Transverse colon (tissue), 4 donors: Measurements from ENCODE around the gene IL7R.

ENCODE experiments used
- EP300 ChIP-seq: sonication (generic); formaldehyde crosslinking; IDR thresholded peaks from one replicate; pipeline ENCODE4 v1.6.1; 2017; ENCODE audit warnings: antibody characterized with exemption, low read depth
- POLR2A ChIP-seq: fragments of 450-650 bp; IDR thresholded peaks from one replicate; pipeline ENCODE4 v1.6.1; 2016; ENCODE audit warnings: antibody characterized with exemption, mild to moderate bottlenecking, moderate library complexity
- POLR2AphosphoS5 ChIP-seq, 3 donors: sonication (generic); formaldehyde crosslinking; IDR thresholded peaks; one replicate each; pipeline ENCODE4 v1.6.1; 2016; ENCODE audit warnings: antibody characterized with exemption in 3 of 3
- TF ChIP-seq, protein P1 (sequence below), 5 experiments: fragments of 200-600 bp in 3 of 5; fragments of 450-650 bp in 2 of 5; sonication (generic) in 3 of 5; IDR thresholded peaks; 1 replicate in 2 of 5; 2 replicates in 3 of 5; pipeline ENCODE4 v1.5.1; 2016 to 2017; ENCODE audit warnings: antibody characterized with exemption in 5 of 5, inconsistent platforms in 3 of 5, mild to moderate bottlenecking in 2 of 5, moderate library complexity in 1 of 5

DNA sequence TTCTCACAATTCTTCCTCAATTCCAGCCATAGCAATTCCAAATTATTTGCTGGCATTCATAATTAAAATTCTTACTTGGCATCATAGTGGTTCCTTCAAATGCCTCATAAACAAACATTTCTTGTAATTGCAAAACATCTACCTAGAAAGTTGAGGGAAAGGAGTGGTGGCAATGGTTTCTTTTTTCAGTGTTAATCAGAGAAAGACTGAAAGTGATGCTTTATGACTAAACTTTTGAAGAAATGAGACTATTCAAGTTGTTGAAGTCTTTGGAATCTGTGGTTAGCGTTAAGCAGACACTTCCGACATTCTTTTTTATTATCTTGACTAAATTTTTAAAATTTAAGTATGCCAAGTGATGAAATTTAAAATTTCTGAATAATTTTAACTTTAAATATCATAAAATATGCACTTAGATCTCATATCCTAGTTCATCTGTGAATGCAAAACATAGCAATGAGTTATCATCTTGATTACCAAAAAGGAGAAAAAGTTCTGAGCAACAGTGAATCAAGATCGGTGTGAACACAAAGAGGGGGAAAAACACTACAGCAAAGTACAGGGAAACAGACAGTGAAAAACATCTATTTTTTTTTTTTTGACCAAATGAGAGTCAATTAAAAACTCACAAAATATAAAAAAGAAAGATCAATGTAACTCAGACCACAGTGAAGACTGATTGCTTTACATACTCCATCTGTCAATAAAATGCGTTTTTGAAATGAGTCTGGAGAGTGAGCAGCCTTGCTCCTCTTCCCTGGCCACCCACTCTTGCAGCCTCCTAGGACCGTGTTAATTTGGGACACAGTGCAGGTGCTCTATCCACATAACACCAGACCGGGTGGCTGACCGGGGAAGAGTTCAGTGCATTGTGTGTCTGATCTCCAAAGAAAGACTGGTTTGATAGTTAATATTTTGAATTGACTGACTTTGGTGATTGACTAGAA, 20.6 kb upstream of the IL7R start:
- TF ChIP-seq, protein P1, sequence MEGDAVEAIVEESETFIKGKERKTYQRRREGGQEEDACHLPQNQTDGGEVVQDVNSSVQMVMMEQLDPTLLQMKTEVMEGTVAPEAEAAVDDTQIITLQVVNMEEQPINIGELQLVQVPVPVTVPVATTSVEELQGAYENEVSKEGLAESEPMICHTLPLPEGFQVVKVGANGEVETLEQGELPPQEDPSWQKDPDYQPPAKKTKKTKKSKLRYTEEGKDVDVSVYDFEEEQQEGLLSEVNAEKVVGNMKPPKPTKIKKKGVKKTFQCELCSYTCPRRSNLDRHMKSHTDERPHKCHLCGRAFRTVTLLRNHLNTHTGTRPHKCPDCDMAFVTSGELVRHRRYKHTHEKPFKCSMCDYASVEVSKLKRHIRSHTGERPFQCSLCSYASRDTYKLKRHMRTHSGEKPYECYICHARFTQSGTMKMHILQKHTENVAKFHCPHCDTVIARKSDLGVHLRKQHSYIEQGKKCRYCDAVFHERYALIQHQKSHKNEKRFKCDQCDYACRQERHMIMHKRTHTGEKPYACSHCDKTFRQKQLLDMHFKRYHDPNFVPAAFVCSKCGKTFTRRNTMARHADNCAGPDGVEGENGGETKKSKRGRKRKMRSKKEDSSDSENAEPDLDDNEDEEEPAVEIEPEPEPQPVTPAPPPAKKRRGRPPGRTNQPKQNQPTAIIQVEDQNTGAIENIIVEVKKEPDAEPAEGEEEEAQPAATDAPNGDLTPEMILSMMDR (IDR thresholded peaks at IDR 0.05) = no peak
- TF ChIP-seq POLR2A (no peak), POLR2AphosphoS5 (IDR thresholded peaks at IDR 0.05) (no peak), EP300 (no peak)
